Stimulated activated CD8-positive, alpha-beta memory T cell treated with anti-CD3 and anti-CD28 coated beads, Interleukin-2, amount 100 ng/mL, for 48 hours (primary cell): ENCODE measurements around the gene PIAS4.

Source experiments
- DNase-seq, 2 donors: peaks; one replicate each; pipeline ENCODE4 v3.0.0-alpha.2; 2020; ENCODE audit warnings: low read depth in 2 of 2

The PIAS4 gene

GRCh38 chr19:4042731-4043082 lies 35.2 kb downstream of the PIAS4 start:
- DNase-seq, result no peak

- DNase-seq, result no peak
These were observed 35.9 kb downstream of the PIAS4 start for GRCh38 chr19:4043401-4043800.

GRCh38 chr19:4043966-4044715 lies 36.6 kb downstream of the PIAS4 start:
- DNase-seq, result no peak

GRCh38 chr19:4044990-4045465 lies 37.5 kb downstream of the PIAS4 start:
- no peak for DNase-seq

- DNase-seq, result no peak
These were observed 38.2 kb downstream of the PIAS4 start for GRCh38 chr19:4045597-4046361.

GRCh38 chr19:4046362-4046691 lies 38.8 kb downstream of the PIAS4 start:
- DNase-seq, result no peak

- DNase-seq, result no peak
These were observed 39.6 kb downstream of the PIAS4 start for GRCh38 chr19:4046946-4047683.

GRCh38 chr19:4049432-4049831 lies 41.9 kb downstream of the PIAS4 start:
- DNase-seq, result no peak

- peak in 1 of 2 donors; percentile 53 for DNase-seq
These were observed 43.9 kb downstream of the PIAS4 start for GRCh38 chr19:4051175-4052101.

- no peak for DNase-seq
These were observed 44.8 kb downstream of the PIAS4 start for GRCh38 chr19:4052114-4052992.

- no peak for DNase-seq
These were observed 45.5 kb downstream of the PIAS4 start for GRCh38 chr19:4052993-4053422.

- DNase-seq, result no peak
These were observed 46.1 kb downstream of the PIAS4 start for GRCh38 chr19:4053423-4054324.

GRCh38 chr19:4054441-4055208 lies 47.1 kb downstream of the PIAS4 start:
- DNase-seq, result no peak

- DNase-seq, result no peak
These were observed 47.6 kb downstream of the PIAS4 start for GRCh38 chr19:4055209-4055552.

- peak; percentile 59 to 66 for DNase-seq
These were observed 50.6 kb downstream of the PIAS4 start for GRCh38 chr19:4057931-4058692.

- no peak for DNase-seq
These were observed 51.3 kb downstream of the PIAS4 start for GRCh38 chr19:4058693-4059452.

- no peak for DNase-seq
These were observed 51.9 kb downstream of the PIAS4 start for GRCh38 chr19:4059453-4059871.
